SK-N-SH treated with all-trans-retinoic acid at 6 μM for 48 hours (cell line): ENCODE data around the gene SP9.

Experiments
- ATAC-seq: fragments of 200-7000 bp; cut with Tn5 transposase; 3 replicates; pipeline ENCODE4 v1.9.1; 2020; ENCODE audit warnings: mild to moderate bottlenecking, moderate library complexity
- ARNTL ChIP-seq: fragments of 450-650 bp; formaldehyde crosslinking; IDR thresholded peaks from 2 replicates; pipeline ENCODE4 v1.5.0; 2020; ENCODE audit warnings: low read depth, mild to moderate bottlenecking, moderate library complexity, borderline replicate concordance
- CSDC2 ChIP-seq: fragments of 250-450 bp; sonication (Bioruptor Pico); IDR thresholded peaks from 2 replicates; pipeline ENCODE4 v1.5.0; 2020; ENCODE audit warnings: mild to moderate bottlenecking, moderate library complexity
- ESRRG ChIP-seq: fragments of 250-450 bp; sonication (Bioruptor Pico); IDR thresholded peaks from 2 replicates; pipeline ENCODE4 v1.6.1; 2021; ENCODE audit warnings: mild to moderate bottlenecking
- ISL1 ChIP-seq: fragments of 250-450 bp; sonication (Bioruptor Pico); IDR thresholded peaks from 2 replicates; pipeline ENCODE4 v2.1.2; 2022; ENCODE audit warnings: mild to moderate bottlenecking, moderate library complexity
- OSR1 ChIP-seq: fragments of 250-450 bp; sonication (Bioruptor Pico); IDR thresholded peaks from 2 replicates; pipeline ENCODE4 v1.8.0; 2022; ENCODE audit warnings: moderate library complexity, mild to moderate bottlenecking, inconsistent platforms
- PATZ1 ChIP-seq: fragments of 250-450 bp; sonication (Bioruptor Pico); IDR thresholded peaks from 2 replicates; pipeline ENCODE4 v1.8.0; 2020; ENCODE audit warnings: mild to moderate bottlenecking, moderate library complexity, borderline replicate concordance
- POU6F1 ChIP-seq: fragments of 250-450 bp; sonication (Bioruptor Pico); IDR thresholded peaks from 2 replicates; pipeline ENCODE4 v1.8.0; 2021; ENCODE audit warnings: low read depth, mild to moderate bottlenecking, moderate library complexity, borderline replicate concordance
- PPARA ChIP-seq: fragments of 250-450 bp; sonication (Bioruptor Pico); IDR thresholded peaks from 2 replicates; pipeline ENCODE4 v1.5.0; 2020; ENCODE audit warnings: mild to moderate bottlenecking, borderline replicate concordance
- RARB ChIP-seq: fragments of 250-450 bp; sonication (Bioruptor Pico); IDR thresholded peaks from 2 replicates; pipeline ENCODE4 v1.8.0; 2021; ENCODE audit warnings: mild to moderate bottlenecking, moderate library complexity
- SNAI2 ChIP-seq: fragments of 250-450 bp; sonication (Bioruptor Pico); IDR thresholded peaks from 2 replicates; pipeline ENCODE4 v1.5.0; 2020; ENCODE audit warnings: mild to moderate bottlenecking, moderate library complexity
- TCF4 ChIP-seq: fragments of 250-450 bp; sonication (Bioruptor Pico); IDR thresholded peaks from 2 replicates; pipeline ENCODE4 v1.8.0; 2021; ENCODE audit warnings: mild to moderate bottlenecking, moderate library complexity, borderline replicate concordance
- TOX ChIP-seq: fragments of 250-450 bp; sonication (Bioruptor Pico); IDR thresholded peaks from 2 replicates; pipeline ENCODE4 v1.8.0; 2021; ENCODE audit warnings: mild to moderate bottlenecking, moderate library complexity, borderline replicate concordance
- TSHZ2 ChIP-seq: fragments of 250-450 bp; sonication (Bioruptor Pico); IDR thresholded peaks from 2 replicates; pipeline ENCODE4 v1.5.0; 2020; ENCODE audit warnings: mild to moderate bottlenecking, moderate library complexity
- ZC3H10 ChIP-seq: fragments of 250-450 bp; sonication (Bioruptor Pico); IDR thresholded peaks from 2 replicates; pipeline ENCODE4 v1.5.1; 2021; ENCODE audit warnings: mild to moderate bottlenecking, moderate library complexity
- ZNF70 ChIP-seq: fragments of 450-650 bp; formaldehyde crosslinking; IDR thresholded peaks from 2 replicates; pipeline ENCODE4 v1.5.0; 2020; ENCODE audit warnings: mild to moderate bottlenecking, moderate library complexity
- ZNF8 ChIP-seq: fragments of 450-650 bp; formaldehyde crosslinking; IDR thresholded peaks from 2 replicates; pipeline ENCODE4 v1.5.0; 2020; ENCODE audit warnings: mild to moderate bottlenecking, moderate library complexity
- TF ChIP-seq, protein P1 (sequence below): fragments of 250-450 bp; sonication (Bioruptor Pico); IDR thresholded peaks from 2 replicates; pipeline ENCODE4 v1.5.1; 2020; ENCODE audit warnings: low read depth, mild to moderate bottlenecking, moderate library complexity

Gene SP9

DNA sequence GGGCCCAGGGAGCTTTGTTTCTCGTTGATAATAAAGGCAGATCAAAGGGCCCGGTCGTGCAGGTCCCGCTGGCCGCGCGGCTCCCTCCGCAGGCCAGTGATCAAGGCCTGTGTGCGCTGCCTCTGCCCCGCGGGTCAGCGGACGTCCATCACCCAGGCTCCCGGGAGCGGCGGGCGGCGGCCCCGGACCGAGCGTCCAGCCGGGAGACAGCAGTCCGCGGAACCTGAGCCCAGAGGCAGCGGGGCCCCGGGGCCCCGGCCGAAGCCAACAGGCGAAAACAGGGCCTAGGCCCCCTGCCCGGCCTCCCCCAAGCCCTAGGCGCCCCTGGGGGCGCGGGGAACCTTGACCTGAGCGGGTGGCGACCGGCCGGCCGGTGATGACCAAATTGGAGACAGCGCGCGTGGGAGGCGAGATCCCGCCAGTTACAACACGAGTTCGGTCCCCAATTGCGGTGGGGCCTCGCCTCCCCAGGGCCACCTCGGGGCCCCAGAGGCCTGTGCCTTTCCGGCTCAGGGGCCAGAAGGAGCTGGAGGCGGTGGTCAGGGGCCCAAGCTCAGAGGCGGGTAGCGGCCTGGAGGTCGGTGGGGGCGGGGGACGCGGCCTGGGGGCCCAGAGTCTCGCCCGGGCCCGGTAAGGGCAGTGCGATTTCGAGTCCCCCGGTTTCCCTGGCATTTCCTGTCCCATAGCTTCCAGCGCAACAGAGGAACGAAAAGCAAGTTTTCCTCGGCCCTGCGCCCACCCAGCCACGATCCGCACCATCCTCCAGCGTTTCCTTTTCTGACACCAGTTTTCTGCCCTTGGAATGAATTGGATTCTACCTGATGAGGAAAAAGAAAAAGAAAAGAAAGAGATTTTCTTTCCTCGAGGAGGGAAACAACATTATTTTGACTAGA, 5.9 kb downstream of the SP9 start (continued):
- TF ChIP-seq PATZ1, result no peak

GRCh38 chr2:174341293-174341994, 6.7 kb downstream of the SP9 start:
- TF ChIP-seq CSDC2 (CRISPR knock-in tag), result no peak
- TF ChIP-seq ISL1 (CRISPR knock-in tag), result no peak
- TF ChIP-seq POU6F1 (CRISPR knock-in tag), result no peak
- no peak for TF ChIP-seq RARB (CRISPR knock-in tag)
- TF ChIP-seq PATZ1, result no peak
- TF ChIP-seq TCF4 (CRISPR knock-in tag), result no peak
- no peak for TF ChIP-seq ZNF8 (CRISPR knock-in tag)
- TF ChIP-seq OSR1 (CRISPR knock-in tag), result no peak
- TF ChIP-seq SNAI2 (CRISPR knock-in tag), result no peak
- TF ChIP-seq PPARA (CRISPR knock-in tag), result no peak
- TF ChIP-seq ZC3H10 (CRISPR knock-in tag), result no peak
- no peak; the same call in 1 of the 2 replicates for TF ChIP-seq TSHZ2 (CRISPR knock-in tag)
- peak; percentile 86 for ATAC-seq

DNA sequence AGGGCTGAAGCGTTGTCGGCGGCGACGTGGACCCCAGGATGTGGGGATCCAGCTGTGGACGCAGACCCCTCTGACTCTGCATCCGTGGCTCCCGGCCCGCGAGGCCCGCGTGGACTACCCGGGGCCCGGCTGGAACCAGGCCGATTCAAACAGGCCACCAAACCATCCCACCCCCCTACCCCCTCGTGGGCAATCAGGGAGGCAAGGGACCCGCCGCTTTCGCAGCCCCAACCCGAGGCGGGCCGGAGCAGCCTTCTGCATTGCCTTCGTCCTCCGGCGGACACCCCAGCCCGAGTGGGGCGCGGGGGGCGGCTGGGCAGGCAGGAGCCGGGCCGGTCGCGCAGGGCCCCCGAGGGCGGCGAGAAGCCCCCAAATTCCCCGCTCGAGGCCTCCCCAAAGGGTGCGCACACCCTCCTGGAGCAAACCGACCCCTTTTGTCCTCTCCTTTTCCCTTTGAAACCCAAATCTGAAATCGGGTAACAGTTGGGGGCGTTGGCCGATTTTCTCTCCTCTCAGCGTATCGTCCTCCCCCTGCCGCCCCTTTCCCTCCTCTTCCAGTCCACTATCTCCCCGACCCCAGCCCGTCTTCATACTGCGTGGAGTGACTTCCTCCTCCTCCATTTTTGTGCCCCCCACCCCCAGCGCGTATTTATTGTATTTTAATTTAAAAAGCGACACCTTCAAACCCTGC, 7.4 kb downstream of the SP9 start:
- ATAC-seq, result peak; percentile 19
- TF ChIP-seq ISL1 (CRISPR knock-in tag), result no peak
- no peak for TF ChIP-seq TOX (CRISPR knock-in tag)
- no peak for TF ChIP-seq SNAI2 (CRISPR knock-in tag)
- TF ChIP-seq, protein P1, sequence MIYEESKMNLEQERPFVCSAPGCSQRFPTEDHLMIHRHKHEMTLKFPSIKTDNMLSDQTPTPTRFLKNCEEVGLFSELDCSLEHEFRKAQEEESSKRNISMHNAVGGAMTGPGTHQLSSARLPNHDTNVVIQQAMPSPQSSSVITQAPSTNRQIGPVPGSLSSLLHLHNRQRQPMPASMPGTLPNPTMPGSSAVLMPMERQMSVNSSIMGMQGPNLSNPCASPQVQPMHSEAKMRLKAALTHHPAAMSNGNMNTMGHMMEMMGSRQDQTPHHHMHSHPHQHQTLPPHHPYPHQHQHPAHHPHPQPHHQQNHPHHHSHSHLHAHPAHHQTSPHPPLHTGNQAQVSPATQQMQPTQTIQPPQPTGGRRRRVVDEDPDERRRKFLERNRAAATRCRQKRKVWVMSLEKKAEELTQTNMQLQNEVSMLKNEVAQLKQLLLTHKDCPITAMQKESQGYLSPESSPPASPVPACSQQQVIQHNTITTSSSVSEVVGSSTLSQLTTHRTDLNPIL (CRISPR knock-in tag), result no peak
- TF ChIP-seq PATZ1, result no peak
- no peak for TF ChIP-seq PPARA (CRISPR knock-in tag)
- no peak for TF ChIP-seq RARB (CRISPR knock-in tag)
- TF ChIP-seq TSHZ2 (CRISPR knock-in tag), result no peak
- no peak for TF ChIP-seq TCF4 (CRISPR knock-in tag)
- TF ChIP-seq OSR1 (CRISPR knock-in tag), result no peak
- no peak for TF ChIP-seq ZC3H10 (CRISPR knock-in tag)
- TF ChIP-seq ESRRG (CRISPR knock-in tag), result no peak
- TF ChIP-seq ZNF70 (CRISPR knock-in tag), result no peak
- TF ChIP-seq ZNF8 (CRISPR knock-in tag), result no peak
- TF ChIP-seq ARNTL (CRISPR knock-in tag), result no peak
- no peak for TF ChIP-seq CSDC2 (CRISPR knock-in tag)
